Skeletal muscle satellite cell (primary cell): ENCODE measurements around the gene RTL3.
"Not testable (repeated sequence)": the region's sequence is repeated elsewhere in the genome, so short reads cannot be mapped to it uniquely, and the experiment has no call there.

Experiments
- H3K27me3 ChIP-seq: 2 replicates; pipeline ENCODE4 v1.7.0; 2013; ENCODE audit warnings: low read length; ENCODE audit not compliant: control insufficient read depth, insufficient read depth
- H3K36me3 ChIP-seq: 2 replicates; pipeline ENCODE4 v1.7.0; 2013; ENCODE audit warnings: mild to moderate bottlenecking, control low read depth, low read length; ENCODE audit not compliant: insufficient read depth
- H3K4me1 ChIP-seq: 2 replicates; pipeline ENCODE4 v1.7.0; 2013; ENCODE audit warnings: low read length; ENCODE audit not compliant: control insufficient read depth, insufficient read depth
- H3K4me2 ChIP-seq: 2 replicates; pipeline ENCODE4 v1.7.0; 2013; ENCODE audit warnings: mild to moderate bottlenecking, low read length
- H3K4me3 ChIP-seq: 2 replicates; pipeline ENCODE4 v1.7.0; 2013; ENCODE audit warnings: low read length
- H3K9ac ChIP-seq: 2 replicates; pipeline ENCODE4 v1.7.0; 2013; ENCODE audit warnings: mild to moderate bottlenecking, low read depth, low read length, moderate library complexity
- H3K9me3 ChIP-seq: replicated peaks from 2 replicates; pipeline ENCODE4 v1.7.0; 2013; ENCODE audit warnings: mild to moderate bottlenecking, control low read depth, low read length

The RTL3 gene

DNA sequence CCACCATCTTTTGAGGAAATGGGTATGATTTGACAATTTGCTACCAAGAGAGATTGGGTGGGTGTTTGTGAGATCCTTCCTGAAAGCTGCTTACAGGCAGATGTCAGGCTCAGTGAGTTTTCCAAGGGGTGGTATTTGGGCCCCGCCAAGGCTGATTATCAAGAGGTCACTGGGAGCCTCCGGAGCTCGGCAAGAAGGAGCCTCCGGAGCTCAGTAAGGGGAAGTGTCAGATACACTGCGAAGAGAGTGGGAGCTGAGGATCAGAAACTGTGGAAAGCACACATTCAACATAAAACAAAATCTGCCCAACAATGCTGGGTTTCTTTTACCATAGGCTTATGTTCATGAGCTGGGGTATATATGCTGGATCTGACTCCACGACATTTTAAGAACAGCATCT is 714 bp downstream of the RTL3 start:
- H3K9ac ChIP-seq, result peak overlapping the region; percentile 70
- no peak overlapping the region for H3K4me3 ChIP-seq

DNA sequence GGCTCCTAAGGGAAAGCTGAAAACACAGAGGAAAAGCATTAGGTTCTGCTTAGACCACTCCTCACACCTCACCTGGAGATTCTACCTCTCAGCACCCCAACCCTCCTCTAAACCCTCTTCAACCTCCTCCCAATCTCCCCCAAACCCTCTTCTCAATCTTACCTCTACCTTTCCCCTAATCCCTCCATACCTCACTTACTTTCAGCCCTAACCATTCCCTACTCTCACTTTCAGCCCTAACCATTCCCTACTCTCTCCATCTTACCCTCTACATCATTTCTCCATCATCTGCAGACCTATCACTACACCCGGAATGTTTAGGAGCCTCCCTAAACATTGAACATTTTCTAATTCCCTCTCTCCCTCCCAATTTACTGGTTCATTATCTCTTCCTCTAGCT is 3.5 kb downstream of the RTL3 start:
- Histone ChIP-seq H3K27me3 (no peaks in the 10 kb centered on the region), H3K9ac (no peak overlapping the region), H3K4me1 (peaks cover 44% of the 10 kb centered on the region), H3K36me3 (no peaks in the 10 kb centered on the region), H3K4me2 (no peak overlapping the region), H3K4me3 (no peak overlapping the region), H3K9me3 (no peaks in the 10 kb centered on the region)

More for the DNA sequence above, 714 bp downstream of the RTL3 start:
- H3K4me1 ChIP-seq, result peaks cover 28% of the 10 kb centered on the region
- no peaks in the 10 kb centered on the region for H3K36me3 ChIP-seq
- H3K27me3 ChIP-seq, result no peaks in the 10 kb centered on the region
- H3K9me3 ChIP-seq, result no peaks in the 10 kb centered on the region
- peak overlapping the region; percentile 23 for H3K4me2 ChIP-seq

DNA sequence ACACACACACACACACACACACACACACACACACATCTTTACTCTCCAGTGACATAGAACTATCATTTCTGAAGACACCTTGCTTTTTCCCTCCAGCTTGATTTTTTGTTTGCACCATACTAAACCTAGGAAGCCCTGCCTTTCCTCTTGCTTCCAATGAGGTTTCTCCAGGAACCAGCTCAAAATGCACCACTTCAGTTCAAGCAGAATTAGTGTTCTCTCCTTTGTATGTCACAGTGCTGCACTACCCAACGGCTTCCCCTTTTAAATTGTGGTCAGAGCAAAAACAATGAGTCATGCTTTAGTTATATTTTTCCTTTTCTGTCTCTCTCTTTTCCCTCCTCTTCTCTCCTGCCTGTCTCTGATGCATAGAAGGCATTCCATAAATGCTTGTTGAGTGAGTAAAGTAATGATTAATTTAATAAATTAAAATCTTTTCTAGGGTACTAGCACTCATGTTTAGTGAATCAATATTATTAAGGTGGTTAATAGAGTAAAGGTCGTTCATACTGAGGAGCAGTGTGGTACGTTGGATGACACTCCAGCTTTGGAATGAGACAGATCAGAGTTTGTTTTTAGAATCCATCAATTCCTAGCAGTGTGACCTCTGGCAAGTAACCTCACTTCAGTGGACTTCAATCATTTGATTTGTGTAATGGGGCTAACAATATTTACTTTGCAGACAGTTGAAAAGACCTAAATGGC is 5.9 kb downstream of the RTL3 start:
- Histone ChIP-seq H3K27me3 (no peaks in the 10 kb centered on the region), H3K4me2 (peak overlapping the region; percentile 59), H3K4me1 (peaks cover 39% of the 10 kb centered on the region), H3K4me3 (peak overlapping the region; percentile 33), H3K36me3 (no peaks in the 10 kb centered on the region), H3K9me3 (no peaks in the 10 kb centered on the region), H3K9ac (peak overlapping the region; percentile 56)

DNA sequence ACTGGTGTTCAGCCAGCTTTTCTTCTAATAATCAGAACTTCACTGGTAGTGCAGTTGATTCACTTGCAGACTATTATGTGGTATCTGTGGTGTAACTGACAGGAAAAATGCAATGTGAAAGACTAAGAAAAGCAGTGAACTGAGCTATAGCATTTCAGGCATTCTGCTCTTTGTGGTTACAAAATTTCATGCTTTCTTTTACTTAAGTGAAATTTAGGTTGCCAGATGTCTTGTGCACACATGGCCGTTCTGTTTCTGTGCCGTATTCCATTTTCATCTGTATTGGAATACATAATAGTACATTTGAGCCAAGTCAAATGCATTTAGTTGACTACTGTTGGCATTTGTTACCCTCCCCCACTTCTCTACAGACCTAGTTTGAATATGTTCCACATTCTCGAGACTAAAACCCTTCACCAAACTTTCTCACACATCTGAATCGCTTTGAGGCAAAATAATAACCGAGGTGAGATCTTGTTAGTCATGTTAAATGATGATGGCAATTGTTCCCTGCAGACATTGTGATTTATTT is 8.2 kb downstream of the RTL3 start:
- Histone ChIP-seq H3K4me1 (peaks cover 35% of the 10 kb centered on the region), H3K9ac (peak overlapping the region; percentile 38), H3K27me3 (no peaks in the 10 kb centered on the region), H3K4me2 (peak overlapping the region; percentile 65), H3K4me3 (no peak overlapping the region), H3K9me3 (no peaks in the 10 kb centered on the region), H3K36me3 (no peaks in the 10 kb centered on the region)

DNA sequence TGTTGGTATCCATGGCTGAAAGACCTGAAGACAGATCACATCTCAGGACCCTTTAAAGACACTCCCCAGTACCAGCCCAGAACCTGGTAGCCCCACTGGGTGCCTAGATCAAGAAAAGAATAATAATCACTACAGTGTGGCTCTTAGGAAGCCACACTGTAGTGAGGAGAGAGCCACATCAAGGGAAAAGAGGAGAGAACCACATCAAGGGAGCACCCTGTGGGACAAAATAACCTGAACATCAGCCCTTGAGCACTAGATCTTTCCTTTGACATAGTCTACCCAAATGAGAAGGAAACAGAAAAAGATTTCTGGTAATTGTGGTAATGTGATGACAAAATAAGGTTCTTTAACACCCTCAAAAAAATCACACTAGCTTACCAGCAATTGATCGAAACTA is 15.3 kb downstream of the RTL3 start:
- Histone ChIP-seq H3K9me3 (no peaks in the 10 kb centered on the region), H3K27me3 (no peaks in the 10 kb centered on the region), H3K9ac (no peak overlapping the region), H3K4me3 (no peak overlapping the region), H3K4me2 (no peak overlapping the region), H3K36me3 (no peaks in the 10 kb centered on the region), H3K4me1 (no peaks in the 10 kb centered on the region)

DNA sequence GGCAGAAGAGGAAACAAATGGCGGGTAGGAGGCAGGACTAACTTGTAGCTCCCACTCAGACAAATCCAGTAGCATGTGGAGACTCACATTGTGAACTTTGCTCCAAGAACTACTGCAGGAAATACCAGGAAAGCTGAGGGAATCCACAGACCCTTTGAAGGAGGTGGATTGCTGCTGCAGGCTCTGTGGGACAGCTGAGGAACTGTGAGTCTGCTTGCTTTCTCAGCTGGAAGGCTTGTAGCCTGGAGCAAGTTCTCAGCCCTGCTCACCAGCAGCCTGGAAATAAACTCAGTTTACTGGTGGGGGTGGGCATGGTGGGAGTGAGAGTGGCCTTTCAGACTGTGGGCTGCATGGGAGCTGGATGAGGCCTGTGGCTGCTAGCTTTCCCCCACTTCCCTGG is 16.0 kb downstream of the RTL3 start:
- H3K36me3 ChIP-seq, result no peaks in the 10 kb centered on the region
- H3K27me3 ChIP-seq, result no peaks in the 10 kb centered on the region
- H3K9me3 ChIP-seq, result no peaks in the 10 kb centered on the region
- no peak overlapping the region for H3K4me2 ChIP-seq
- H3K4me1 ChIP-seq, result no peaks in the 10 kb centered on the region
- no peak overlapping the region for H3K4me3 ChIP-seq
- no peak overlapping the region for H3K9ac ChIP-seq

DNA sequence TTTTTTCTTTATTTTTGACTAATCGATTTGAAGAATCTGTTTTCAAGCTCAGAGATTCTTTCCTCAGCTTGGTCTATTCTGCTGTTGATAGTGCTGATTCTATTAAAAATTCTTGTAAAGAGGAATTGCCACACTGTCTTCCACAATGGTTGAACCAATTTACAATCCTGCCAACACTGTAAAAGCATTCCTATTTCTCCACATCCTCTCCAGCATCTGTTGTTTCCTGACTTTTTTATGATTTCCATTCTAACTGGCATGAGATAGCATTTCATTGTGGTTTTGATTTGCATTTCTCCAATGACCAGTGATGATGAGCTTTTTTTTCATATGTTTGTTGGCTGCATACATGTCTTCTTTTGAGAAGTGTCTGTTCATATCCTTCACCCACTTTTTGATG is 23.0 kb downstream of the RTL3 start:
- not testable (repeated sequence) for H3K27me3 ChIP-seq, H3K9me3 ChIP-seq, H3K36me3 ChIP-seq, H3K9ac ChIP-seq, H3K4me3 ChIP-seq, H3K4me2 ChIP-seq, H3K4me1 ChIP-seq

DNA sequence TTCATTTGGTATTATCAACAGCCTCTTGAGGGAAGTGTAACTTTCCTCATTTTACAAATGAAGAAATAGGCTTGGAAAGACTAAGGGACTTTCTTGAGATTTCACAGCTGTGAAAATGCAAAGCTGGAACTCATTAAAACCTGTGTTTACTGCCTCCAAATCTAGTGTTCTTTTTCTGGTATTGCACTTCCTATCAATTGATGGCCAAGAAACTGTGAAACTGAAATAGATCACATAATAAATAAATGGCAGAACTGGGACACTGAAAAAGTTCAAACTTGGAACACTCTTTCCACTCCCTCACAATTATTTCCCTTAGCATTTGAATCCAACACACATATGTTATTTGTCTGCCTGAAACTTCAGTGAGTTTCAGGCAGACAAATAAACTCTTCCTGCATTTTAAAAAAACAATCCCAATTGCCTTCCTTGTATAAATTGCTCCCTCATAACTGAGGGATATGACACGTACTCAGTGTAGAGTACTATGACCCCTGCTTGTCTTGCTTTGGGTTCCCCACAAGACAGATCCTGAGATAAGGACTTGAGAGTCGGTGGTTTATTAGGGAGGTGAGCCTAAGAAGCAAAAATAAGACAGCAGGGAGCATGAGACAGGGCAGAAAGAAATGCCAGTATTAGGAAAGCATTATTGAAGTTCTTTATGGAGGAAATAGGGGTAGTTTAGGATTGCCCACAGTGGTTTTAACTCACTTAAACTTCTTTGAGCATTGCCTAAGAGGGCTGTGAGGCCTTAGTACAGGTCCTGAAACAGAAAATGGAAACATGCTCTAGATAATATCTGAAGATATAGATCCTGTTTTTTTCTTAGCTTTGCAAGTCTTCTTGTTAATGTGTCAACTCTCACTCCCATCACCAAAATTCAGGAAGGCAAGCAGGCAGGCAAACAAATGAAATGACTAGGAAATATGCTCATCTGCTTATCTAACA is 33.9 kb downstream of the RTL3 start:
- H3K4me1 ChIP-seq, result no peaks in the 10 kb centered on the region
- no peaks in the 10 kb centered on the region for H3K27me3 ChIP-seq
- no peaks in the 10 kb centered on the region for H3K36me3 ChIP-seq
- no peak overlapping the region for H3K4me3 ChIP-seq
- H3K9me3 ChIP-seq, result no peaks in the 10 kb centered on the region
- no peak overlapping the region for H3K4me2 ChIP-seq
- H3K9ac ChIP-seq, result no peak overlapping the region

DNA sequence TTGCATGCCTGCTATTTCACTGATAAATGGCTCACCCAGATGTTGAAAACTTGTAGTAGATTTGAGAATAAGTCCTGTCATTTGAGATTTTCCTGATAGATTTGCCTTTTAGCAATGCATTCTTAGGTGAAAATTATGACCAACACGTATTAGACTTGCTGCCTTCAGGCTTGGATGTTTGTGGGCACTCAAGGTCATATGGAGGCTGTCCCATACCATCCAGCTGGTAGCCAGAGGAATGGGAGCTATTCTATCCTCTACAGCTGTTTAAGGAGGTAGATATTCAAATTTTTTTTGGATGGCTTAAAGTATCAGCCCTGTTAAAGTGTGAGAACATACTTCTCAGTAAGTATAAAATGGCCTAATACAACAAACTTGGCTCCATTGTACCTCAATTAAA is 34.7 kb downstream of the RTL3 start:
- H3K27me3 ChIP-seq, result no peaks in the 10 kb centered on the region
- H3K4me2 ChIP-seq, result no peak overlapping the region
- no peaks in the 10 kb centered on the region for H3K9me3 ChIP-seq
- no peak overlapping the region for H3K4me3 ChIP-seq
- no peaks in the 10 kb centered on the region for H3K36me3 ChIP-seq
- H3K9ac ChIP-seq, result no peak overlapping the region
- H3K4me1 ChIP-seq, result no peaks in the 10 kb centered on the region

DNA sequence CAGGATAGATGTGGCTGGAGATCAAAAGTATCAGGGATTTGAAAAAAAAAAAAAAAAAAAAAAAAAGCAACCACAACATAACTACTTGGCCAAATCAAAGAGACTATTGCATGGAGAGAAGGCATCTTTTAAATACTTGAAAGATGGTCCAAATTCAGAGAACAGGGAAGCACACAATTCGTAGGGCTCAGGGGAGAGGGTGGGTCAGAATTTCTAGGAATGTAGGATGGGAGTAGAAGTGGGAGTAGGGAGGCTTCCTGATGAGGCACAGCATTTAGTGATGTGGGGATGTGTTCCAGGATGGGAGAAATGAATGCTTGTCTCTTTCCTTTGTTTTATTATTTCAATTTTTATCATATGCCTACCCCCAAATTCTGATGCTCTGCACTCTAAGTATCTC is 36.3 kb downstream of the RTL3 start:
- H3K36me3 ChIP-seq, result no peaks in the 10 kb centered on the region
- no peaks in the 10 kb centered on the region for H3K4me1 ChIP-seq
- no peaks in the 10 kb centered on the region for H3K27me3 ChIP-seq
- no peaks in the 10 kb centered on the region for H3K9me3 ChIP-seq
- H3K4me3 ChIP-seq, result no peak overlapping the region
- no peak overlapping the region for H3K4me2 ChIP-seq
- no peak overlapping the region for H3K9ac ChIP-seq

DNA sequence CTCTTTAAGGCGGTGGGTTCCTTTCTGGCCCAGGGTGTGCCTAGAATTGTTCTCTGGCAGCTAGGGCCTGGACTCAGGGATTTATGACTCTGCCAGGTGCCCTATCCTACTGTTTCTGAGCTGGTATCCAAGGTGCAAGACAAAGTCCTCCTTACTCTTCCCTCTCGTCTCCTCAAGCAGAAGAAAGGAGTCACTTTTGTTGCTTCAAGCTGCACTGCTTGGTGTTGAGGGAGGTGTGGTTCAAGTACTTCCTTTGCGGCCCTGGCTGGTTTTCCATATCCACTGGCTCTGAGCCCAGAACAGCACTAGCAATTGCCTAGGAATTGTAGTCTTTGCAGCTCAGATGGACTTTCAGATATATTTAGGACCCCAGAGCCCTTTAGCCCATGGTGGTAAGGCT is 39.3 kb downstream of the RTL3 start:
- no peaks in the 10 kb centered on the region for H3K27me3 ChIP-seq
- H3K9me3 ChIP-seq, result no peaks in the 10 kb centered on the region
- H3K4me2 ChIP-seq, result no peak overlapping the region
- no peaks in the 10 kb centered on the region for H3K36me3 ChIP-seq
- H3K4me1 ChIP-seq, result no peaks in the 10 kb centered on the region
- no peak overlapping the region for H3K4me3 ChIP-seq
- H3K9ac ChIP-seq, result no peak overlapping the region
